NCI-H774 (cell line): Measurements from ENCODE around the gene MED13L.

Source experiments
- DNase-seq: peaks from one replicate; lab custom pipeline; 2025; lab: John Stamatoyannopoulos, UW

Gene MED13L

GRCh38 chr12:116180448-116180847 lies 97.0 kb downstream of the MED13L start:
- DNase-seq: no peak

- DNase-seq: no peak
Measured at GRCh38 chr12:116179384-116179783, 98.1 kb downstream of the MED13L start.

DNA sequence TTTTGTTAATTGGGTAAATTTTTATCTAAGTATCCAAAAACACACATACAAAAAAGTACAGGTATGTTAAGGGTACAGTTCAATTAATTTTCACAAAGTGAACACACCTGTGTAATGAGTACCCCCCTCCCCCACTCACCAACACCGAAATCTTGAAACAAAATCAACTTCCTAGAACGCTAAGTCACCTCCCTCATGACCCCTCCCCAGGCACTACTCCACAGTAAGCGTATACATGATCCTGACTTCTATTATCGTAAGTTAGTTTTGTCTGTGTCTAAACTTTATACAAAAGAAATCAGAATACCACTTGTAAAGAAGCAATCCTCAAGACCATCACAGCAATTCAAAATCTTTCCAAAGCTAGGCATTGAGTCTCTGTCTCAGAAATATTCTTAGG lies 100.5 kb downstream of the MED13L start:
- DNase-seq: no peak

- no peak for DNase-seq
Measured at GRCh38 chr12:116174904-116175303, 102.6 kb downstream of the MED13L start.

DNA sequence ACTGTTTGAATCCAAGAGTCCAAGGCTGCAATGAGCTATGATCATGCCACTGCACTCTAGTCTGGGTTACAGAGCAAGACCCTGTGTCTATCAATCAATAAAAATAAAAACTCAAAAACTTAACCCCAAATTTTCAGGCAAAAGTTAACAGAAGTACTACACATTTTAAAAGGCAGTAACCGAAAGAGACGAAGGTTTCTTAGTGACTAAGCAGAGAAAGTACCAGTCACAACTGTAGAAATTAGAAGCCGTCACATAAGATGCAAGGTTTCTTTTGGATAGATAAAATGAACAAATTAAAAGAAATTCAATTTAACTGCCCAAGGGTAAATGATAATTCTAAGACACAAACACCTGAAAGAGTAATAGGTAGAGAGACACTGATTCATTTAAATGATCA lies 103.5 kb downstream of the MED13L start:
- no peak for DNase-seq

DNA sequence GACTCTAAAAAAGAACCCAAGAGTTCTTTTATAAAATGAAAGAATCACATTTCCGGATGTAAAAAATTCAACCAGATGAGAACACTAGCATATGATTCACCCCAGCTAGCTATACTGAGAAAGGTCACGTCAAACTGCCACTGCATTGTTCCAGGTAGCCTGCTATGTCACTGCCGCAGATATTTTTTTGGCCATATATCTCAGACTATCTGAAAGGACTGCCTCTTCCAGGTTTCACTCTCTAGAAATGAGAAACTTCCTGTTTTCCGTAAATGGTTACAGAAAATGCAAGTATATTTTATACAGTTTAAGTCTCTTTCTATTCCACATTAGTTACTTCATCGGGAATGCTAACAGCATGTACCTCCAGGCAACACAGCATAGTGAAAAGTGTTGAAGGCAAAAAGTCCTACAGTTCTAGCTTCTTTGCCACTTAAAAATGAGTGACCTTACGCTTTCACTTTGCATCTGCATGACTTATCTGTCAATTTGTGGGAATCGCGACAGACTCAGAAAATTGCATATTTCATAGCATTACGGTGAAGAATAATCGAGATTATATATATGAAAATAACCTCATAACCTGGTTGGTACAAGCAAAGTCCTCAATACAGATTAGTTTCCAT lies 105.2 kb downstream of the MED13L start:
- DNase-seq: no peak

DNA sequence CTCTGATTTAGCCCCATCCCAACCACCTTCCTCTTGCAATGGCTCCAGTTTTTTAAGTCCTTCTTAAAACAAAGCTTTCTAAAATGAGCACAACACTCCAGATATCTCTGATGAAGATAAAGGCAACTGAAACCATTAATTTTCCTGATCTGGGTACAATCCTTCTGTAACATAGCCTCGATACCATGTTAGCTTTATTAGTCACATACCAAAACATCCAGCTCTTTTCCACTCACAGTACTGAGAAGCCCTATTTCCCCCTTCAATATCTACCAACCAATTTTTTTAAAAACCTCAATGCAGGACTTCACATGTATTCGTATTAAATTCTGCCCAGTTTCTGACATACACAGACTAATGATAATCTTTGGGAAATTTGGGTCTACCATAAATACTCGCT lies 105.9 kb downstream of the MED13L start:
- DNase-seq: no peak

DNA sequence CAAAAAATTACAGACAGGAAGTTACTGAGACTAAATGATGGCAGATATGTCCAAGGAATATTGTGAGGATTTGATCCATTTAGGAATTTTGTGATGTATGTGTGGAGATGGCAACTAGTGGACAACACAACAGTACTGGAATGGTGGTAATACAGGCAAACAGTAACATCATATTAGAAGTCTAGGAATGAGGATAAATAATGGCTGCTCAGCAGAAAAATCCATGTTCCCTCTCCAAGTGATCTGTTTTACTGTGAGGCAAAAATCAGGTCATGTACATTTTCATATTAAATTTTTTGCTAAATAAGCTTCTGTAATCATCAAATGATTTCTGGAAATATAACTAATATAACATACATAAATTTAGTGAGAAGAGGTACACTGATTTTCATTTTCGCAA lies 108.4 kb downstream of the MED13L start:
- no peak for DNase-seq

DNA sequence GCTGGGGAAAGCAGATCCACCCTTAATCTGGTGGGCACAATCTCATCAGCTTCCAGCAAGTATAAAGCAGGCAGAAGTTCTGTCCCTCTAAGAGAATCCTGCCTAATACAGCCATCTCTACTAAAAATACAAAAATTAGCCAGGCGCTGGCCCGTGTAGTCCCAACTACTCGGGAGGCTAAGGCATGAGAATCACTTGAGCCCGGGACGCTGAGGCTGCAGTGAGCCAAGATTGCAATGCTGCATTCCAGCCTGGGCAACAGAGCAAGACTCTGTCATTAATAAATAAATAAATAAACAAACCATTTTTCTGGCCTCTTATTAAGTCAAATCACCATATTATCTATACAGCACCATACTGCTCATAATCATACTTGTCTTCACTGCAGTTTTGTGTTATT lies 111.2 kb downstream of the MED13L start:
- no peak for DNase-seq

- no peak for DNase-seq
Measured at GRCh38 chr12:116165036-116165425, 112.5 kb downstream of the MED13L start.

GRCh38 chr12:116164250-116165035 lies 113.0 kb downstream of the MED13L start:
- no peak for DNase-seq

DNA sequence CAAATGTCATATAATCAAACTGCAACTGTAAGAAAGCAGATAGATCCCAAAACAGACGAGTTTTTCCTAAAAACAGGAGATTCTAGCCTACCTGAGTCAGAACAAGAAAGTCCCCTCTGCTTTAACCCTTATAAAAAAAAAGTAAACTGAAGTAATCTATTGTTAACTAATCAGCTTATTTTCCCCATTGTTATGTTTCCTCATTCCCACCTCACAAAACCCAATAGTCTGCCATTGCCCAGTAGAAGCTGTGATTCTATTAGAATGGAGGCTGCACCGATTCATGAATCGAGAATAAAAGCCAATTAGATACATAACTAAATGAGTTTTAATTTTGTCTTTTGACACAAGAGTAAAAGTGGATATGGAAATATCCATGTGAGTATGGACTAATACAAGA lies 115.4 kb downstream of the MED13L start:
- DNase-seq: no peak

GRCh38 chr12:116161588-116161987 lies 115.9 kb downstream of the MED13L start:
- DNase-seq: no peak

DNA sequence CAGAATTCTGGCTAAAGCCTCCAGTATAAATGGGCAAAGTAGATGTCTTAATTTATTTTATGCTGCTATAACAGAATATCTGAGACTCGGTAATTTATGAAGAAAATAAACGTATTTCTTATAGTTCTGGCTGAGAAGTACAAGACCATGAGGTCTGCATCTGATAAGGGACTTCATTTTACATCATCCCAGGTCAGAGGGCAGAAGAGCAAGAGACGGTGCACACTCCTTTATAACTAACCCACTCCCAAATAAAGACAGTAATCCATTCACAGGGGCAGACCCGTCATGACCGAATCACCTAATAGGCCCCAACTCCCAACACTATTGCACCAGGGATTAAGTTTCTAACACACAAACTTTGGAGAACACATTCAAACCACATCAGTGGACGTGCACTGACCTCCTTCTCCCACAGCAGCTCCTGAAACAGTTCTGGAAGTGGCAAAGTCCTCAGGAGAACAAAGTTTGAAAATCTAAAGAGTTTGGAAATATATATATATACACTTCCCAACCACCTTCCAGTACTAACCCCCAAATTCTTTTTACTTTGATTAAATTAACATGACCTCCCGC lies 116.5 kb downstream of the MED13L start:
- no peak for DNase-seq

GRCh38 chr12:116160231-116160630 lies 117.3 kb downstream of the MED13L start:
- no peak for DNase-seq

DNA sequence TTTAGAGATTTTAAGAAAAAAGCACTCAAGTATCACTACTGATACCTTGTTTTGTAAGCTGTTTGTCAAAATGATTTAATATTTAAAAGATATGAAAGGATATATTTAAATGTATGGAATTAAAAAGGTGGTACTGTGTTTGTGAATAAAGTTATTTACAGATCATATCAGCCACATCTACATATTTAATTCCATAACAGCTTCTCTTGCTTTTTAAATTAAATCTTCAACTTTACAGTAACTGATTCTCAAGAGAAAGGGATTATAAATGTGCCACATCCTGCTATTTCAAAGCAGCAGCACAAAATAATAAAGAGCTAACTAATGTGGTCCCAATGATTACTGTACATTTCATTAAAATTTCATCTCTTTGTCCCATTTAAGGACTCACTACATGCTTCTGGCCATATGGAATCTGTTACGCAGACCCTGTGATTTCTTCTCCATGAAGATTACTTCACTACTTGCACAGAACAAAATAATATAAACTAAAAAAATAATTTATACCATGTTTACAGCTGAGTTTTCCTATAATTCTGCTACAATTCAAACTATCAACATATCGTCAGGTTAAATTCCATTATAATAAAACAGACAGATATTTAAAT lies 117.8 kb downstream of the MED13L start:
- no peak for DNase-seq

GRCh38 chr12:116159175-116159574 lies 118.3 kb downstream of the MED13L start:
- no peak for DNase-seq

DNA sequence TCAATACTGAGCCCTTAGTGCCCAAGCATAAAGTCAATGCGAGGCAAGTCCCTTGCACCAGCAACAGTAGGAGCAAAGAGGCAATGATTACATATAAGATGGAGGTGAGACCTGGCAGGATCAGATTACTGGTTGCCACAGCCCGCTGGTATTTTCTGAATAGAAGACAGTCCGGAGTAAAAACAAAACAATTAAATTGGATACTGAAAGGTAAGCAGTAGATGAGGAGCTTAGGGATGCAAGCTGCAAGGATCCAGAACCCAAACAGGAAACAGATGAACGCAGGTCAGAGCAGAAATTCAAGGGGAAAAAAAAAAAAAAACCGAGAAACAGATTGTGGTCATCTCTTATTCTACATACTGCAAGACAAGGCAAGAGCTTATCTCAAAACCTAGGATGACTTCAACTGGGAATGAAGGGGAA lies 119.6 kb downstream of the MED13L start:
- no peak for DNase-seq

- no peak for DNase-seq
Measured at GRCh38 chr12:116156614-116157013, 120.9 kb downstream of the MED13L start.

DNA sequence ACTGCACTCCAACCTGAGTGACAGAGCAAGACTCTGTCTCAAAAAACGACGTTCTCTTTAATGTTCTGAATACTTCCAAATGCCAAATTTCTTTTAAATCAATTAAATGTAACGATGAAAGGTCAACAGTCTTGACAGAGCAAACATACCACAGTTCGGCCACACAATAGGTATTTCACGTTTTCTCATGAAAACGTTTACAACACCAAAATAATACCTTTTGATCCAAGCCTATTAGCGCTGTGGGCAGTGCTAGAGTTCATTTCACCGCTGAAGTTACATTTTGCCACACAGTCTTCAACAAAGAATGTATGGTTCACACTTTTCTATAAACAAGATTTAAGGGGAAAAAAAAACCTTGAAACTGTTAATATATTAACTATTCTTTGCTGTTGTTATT lies 122.1 kb downstream of the MED13L start:
- no peak for DNase-seq

DNA sequence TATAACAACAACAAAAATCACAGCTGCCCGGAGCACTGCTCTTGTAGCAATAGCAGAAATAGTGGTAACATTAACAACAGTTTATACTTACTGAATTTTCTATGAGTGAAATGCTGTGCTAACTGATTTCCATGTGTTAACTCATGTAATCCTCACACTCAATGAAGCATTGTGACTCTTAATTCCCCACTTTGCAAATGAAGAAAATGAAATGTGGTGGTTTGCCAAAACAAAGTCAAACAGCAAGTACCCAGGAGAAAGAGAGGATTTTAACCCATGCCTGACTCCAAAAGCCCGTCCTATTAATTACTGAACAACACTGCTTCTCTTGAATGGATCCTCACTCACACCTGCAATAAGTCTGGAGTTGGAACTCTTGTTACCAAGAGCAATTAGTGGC lies 123.5 kb downstream of the MED13L start:
- no peak for DNase-seq

GRCh38 chr12:116153113-116153512 lies 124.4 kb downstream of the MED13L start:
- DNase-seq: no peak

DNA sequence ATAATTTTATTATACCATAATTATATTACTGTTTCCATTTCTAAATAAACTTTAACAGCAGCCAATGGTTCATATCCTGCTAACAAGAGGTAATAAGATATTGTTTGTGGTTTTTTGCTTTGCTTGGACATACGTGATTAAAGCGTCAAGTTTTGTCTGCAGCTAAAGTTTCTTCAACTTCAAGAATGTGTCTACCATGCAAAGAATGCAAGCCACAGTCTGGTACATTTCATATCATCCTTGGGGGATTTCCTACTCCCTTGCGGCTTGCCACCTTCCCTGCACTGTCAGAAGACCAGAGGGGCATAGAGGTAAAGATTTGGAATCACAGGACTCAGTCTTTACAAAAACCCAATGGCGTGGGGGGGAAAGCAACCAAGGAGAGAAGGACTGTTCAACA lies 125.2 kb downstream of the MED13L start:
- no peak for DNase-seq
